Suprapubic skin (tissue), 3 donors: ENCODE results near the gene PDE3A.

ENCODE experiments used
- CTCF ChIP-seq, 2 donors: fragments of 200-600 bp in 1 of 2; fragments of 450-650 bp in 1 of 2; sonication (generic) in 1 of 2; IDR thresholded peaks; one replicate each; pipeline ENCODE4 v1.5.1; 2016 to 2019; ENCODE audit warnings: antibody characterized with exemption in 2 of 2, mild to moderate bottlenecking in 1 of 2, moderate library complexity in 1 of 2
- EP300 ChIP-seq: sonication (generic); formaldehyde crosslinking; IDR thresholded peaks from one replicate; pipeline ENCODE4 v1.6.1; 2017; ENCODE audit warnings: antibody characterized with exemption
- POLR2A ChIP-seq, 2 donors: fragments of 450-650 bp; IDR thresholded peaks; one replicate each; pipeline ENCODE4 v1.6.1; 2017; ENCODE audit warnings: antibody characterized with exemption in 2 of 2, mild to moderate bottlenecking in 2 of 2, moderate library complexity in 2 of 2

- no peak for TF ChIP-seq CTCF (IDR thresholded peaks at IDR 0.05)
- TF ChIP-seq EP300, result no peak
- TF ChIP-seq POLR2A (IDR thresholded peaks at IDR 0.05), result no peak
These were observed 263.4 kb downstream of the PDE3A start for GRCh38 chr12:20631711-20632110.
